ENCODE results near the gene DYNLL1.
"Not testable (repeated sequence)": the region's sequence is repeated elsewhere in the genome, so short reads cannot be mapped to it uniquely, and the experiment has no call there.

Gene DYNLL1

DNA sequence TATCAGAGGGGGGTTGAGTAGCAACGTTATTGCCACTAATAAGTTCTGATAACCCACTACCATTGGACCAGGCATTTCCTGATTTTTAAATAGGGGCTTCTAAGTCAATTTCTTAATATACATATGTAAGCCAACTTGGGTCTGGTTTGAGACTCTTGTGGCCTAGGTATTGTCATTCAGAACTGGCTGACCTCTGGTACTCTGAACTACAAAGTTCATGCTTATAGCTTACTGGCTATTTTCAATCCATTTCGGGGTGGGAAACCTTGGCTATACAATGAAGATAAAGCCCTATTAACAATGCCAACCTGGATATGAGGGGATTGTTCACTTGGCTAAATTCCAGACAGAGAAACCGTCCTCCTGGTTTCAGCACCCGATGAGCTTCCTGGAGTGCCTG is 8.7 kb downstream of the DYNLL1 start:
- no peak for DNase-seq

DNA sequence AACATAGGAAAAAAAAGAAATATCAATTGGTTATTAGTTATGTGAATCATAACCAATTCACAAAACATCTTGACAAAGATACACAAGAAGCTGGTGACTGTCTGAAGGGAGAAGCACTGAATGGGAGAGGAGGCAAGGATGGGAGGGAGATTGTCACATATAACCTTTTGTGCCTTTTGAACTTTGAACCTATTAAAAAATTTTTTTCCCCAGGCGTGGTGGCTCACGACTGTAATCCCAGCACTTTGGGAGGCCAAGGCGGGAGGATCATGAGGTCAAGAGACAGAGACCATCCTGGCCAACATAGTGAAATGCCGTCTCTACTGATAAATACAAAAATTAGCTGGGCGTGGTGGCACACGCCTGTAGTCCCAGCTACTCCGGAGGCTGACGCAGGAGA is 12.6 kb downstream of the DYNLL1 start:
- DNase-seq, result no peak

DNA sequence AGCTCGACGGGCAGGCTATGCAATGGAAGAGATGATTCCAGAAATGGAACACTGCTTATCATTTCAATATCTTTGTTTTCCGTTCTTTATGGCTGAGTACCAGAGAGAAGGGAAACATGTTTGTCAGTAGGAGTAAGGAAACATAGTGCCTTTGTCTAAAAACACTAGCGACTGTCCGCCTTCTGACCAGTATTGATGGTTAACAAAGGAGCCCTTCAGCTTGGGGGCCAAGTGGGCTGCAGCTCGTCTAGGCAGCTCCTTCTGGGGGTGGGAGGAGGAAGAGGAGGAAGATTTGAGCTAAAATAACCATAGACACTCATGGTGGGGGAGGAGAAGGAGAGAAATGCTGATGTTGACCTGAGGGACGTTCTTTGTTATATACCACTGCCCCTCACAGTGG is 18.1 kb downstream of the DYNLL1 start:
- DNase-seq, result peak in 33 of 51 donors; percentile 10 to 75 (median 26)

DNA sequence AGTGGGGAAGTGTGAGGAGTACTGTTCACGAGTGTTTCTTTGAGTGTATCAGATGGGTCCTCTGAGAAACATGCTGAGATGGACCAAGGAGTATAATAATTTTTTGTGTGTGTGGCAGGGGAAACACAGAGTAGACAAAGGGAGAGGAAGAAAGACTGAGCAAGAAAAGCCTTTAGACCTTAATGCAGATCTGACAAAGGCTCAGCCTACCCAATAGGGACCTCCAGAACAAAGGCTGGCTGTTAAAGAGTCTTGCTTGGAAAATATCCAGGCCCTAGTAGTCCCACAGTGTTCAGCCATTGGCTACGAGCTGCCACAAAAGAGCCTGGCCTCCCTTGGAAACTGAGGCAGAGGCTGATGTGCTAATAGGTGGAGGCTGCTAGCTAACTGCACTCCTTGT is 19.6 kb downstream of the DYNLL1 start:
- DNase-seq, result peak in 13 of 51 donors; percentile 7 to 48 (median 21)

DNA sequence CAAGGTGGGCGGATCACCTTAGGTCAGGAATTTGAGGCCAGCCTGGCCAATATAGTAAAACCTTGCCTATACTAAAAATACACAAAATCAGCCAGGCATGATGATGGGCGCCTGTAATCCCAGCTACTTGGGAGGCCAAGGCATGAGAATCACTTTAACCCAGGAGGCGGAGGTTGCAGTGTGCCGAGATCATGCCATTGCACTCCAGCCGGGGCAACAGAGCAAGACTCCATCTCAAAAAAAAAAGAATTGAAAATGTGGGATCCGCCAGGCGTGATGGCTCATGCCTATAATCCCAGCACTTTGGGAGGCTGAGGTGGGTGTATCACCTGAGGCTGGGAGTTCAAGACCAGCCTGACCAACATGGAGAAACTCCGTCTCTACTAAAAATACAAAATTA is 23.4 kb downstream of the DYNLL1 start:
- DNase-seq, result not testable (repeated sequence)

DNA sequence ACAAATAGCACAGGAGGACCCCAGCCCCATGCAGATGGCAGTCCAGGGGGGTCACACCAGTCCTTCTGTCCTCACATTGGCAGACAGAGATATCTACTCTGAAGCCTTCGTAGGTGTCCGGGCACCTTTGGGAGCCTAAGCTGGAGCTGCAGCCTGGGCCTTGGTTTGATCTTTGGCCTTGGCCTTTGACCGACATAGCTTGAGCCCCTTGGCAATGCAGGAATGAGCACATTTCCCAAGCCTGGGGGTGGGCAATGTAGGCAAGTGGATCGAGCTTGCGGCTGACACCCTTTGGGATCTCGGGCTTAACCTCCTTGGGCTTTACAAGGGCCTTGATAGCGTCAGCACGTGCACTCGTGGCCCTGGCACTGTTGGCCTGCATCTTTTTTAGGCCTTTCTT is 26.7 kb downstream of the DYNLL1 start:
- no peak for DNase-seq

DNA sequence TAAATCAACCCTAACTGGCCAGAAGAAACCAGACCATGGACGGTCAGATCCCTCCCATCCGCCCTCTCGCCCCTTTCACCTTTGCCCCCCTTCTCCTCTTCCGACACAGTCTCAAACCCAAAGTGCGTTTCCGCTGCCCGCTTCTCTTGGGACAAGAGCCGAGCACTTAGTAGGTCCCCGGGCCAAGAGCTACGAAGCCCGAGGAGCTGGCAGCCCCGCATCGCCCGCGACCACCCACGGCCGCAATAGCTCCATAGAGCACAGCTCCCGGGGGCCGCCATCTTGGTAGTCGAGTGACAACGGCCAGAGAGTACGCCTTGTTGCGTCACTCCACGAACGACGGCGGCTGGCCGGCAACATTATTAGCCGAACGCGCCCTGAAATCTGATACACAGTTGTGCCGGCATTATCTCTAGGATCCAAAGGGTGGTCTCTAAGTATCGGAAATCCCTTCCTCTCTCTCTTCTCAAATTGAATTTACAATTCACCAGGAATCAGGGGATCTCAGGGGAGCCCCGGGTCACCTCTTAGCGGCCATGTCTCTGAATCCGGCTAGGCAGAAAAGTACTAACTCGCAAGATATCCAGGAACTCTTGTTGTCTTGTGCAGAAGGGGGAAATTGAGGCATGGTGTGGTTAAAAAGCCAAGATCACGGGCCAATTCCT is 33.1 kb downstream of the DYNLL1 start, which contains the start of gene COQ5:
TSS of gene COQ5 (minus strand) at position 298 of the 665 bp plus-strand sequence. CDS start at position 281, 17 bp downstream.
- DNase-seq, result peak; percentile 56 to 96 (median 84)

DNA sequence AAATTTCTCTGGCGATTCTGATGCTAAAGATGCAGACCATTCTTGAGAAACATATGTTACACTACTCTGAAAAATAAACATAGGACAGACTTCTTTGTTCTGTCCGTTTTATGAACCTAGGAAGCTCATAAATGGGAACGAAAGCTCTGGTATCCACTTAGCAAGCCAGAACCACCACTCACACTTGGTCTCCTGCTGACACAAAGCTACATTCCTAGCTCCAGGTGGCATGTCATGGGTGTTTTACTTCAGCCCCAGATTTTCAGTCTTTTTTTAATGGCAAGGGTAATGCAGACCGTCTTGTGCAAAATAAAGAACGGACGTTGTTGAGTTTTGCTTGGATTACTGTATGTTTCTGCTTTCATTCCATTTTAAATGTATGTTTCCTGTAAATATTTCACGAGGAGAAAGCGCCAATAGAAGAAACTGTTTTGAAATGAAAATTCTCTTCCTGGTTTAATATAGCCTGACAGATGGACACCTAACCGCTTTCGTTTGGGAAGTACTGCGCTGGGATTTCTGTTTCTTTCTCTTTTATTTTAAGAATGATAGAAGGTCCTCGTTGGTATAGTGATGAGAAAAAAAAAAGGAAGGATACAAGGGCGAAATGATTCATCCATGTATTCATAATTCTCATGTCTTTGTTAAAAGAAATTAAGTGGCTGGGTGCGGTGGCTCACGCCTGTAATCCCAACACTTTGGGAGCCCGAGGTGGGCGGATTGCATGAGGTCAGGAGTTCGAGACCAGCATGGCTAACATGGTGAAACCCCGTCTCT is 33.9 kb downstream of the DYNLL1 start:
- peak in 3 of 51 donors; percentile 2 to 77 (median 4) for DNase-seq

DNA sequence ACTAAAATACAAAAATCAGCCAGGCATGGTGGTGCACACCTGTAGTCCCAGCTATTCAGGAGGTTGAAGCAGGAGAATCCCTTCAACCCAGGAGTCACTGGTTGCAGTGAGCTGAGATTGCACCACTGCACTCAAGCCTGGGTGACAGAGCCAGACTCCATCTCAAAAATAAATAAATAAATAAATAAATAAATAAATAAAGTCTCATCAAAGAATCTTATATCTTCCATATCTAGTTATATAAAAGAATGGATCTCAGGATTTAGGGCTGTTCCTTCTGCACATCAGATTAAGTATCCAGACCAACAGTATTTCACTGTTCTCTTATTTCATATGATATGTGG is 34.5 kb downstream of the DYNLL1 start:
- DNase-seq, result not testable (repeated sequence)

DNA sequence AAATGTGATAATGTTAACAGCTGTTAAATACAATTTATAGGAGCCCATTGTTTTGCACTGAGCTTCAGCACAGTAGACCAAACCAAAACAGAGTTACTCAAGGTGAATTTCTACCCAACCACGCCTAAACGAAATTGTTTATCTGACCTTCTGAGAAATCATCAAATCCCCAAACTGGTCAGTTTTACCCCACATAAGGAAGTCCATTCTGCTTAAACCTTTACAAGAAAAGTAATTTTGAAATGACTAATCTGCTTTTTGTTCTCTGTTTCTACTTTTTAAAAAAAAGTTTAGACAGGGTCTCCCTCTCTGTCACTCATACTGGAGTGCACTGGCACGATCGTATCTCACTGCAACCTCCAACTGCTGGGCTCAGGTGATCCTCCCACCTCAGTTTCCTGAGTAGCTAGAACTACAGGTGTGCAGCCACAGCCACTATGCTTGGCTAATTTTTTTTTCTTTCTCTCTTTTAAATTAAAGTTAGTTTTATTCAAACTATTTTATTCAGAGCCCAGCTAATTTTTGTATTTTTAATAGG is 36.9 kb downstream of the DYNLL1 start:
- DNase-seq, result no peak

DNA sequence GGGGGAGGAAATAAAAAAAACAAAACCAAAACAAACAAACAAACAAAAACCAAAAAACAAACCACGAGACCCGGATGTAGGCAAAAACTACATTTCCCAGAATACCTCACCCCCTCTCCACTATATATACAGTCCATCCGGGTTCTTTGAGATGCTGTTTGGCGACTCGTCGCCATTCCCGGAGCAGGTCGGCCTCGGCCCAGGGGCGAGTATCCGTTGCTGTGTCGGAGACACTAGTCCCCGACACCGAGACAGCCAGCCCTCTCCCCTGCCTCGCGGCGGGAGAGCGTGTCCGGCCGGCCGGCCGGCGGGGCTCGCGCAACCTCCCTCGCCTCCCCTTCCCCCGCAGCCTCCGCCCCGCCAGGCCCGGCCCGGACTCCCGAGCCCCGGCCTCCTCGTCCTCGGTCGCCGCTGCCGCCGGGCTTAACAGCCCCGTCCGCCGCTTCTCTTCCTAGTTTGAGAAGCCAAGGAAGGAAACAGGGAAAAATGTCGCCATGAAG is 38.3 kb downstream of the DYNLL1 start, which contains the start of gene RNF10:
TSS of gene RNF10 (plus strand) at position 154 of the 500 bp plus-strand sequence. CDS start 456 bp downstream, outside the sequence.
- peak in 50 of 51 donors; percentile 20 to 89 (median 67) for DNase-seq

DNA sequence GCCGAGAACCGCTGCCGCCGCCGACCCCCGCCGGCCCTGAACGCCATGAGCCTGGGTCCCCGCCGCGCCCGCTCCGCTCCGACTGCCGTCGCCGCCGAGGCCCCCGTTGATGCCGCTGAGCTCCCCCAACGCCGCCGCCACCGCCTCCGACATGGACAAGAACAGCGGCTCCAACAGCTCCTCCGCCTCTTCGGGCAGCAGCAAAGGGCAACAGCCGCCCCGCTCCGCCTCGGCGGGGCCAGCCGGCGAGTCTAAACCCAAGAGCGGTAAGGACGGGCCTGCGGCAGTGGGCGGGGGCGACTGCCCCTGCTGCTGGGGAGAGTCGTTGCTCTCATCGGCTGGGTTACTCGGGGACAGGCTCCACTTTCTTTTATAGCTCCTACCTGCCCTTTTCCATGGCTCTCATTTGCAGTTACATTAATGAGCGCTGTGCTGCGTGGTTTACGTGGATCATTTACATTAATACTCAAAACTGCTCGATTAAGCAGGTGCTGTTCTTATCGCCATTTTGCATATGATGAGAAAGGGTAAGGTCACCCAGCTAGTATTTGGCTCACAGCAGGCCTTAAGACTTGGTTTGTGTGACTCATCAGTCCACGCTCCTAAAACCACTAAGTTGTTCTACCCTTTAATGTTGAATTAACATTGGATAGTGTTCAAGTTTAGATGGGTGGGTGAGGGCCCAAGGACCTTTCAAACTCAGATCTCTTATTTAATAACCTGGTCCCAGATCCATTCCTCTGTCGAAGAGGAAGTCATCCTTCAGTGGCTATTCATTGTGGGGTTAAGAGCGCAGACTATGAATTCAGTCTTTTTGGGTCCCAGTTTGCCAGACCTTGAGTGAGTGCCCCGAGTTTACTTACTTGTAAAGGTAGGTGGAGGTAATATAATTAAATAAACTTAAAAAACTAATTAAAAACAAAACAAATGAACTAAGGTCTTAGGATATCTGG is 39.1 kb downstream of the DYNLL1 start:
- peak in 18 of 51 donors; percentile 22 to 47 (median 39) for DNase-seq

DNA sequence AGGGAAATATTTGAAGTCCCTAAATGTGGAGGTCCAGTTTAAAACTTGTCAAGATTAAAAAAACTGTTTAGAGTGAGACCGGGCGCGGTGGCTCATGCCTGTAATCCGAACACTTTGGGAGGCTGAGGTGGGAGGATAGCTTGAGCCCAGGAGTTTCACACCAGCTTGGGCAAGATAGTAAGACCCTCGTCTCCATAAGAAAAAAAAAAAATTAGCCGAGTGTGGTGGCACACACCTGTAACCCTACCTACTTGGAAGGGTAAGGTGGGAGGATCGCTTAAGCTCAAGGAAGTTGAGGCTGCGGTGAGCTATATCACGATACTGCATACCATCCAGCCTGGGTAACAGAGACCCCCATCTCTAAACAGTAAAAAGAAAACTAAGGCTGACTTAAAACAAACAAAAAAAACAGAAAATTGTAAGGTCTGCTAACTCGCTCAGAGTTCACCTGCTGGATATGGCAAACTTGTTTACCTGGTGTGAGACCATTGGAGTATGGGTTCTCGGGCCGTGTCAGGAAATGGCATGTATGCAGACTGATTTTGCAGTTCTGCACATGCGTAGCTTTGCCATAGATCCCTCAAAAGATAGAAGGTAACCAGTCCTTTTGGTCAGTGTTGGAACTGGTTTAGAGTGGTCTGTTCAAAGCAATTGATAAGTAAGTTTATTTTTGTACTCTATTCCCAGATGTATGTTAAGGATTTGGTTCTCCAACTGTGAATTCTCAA is 40.3 kb downstream of the DYNLL1 start:
- no peak for DNase-seq

DNA sequence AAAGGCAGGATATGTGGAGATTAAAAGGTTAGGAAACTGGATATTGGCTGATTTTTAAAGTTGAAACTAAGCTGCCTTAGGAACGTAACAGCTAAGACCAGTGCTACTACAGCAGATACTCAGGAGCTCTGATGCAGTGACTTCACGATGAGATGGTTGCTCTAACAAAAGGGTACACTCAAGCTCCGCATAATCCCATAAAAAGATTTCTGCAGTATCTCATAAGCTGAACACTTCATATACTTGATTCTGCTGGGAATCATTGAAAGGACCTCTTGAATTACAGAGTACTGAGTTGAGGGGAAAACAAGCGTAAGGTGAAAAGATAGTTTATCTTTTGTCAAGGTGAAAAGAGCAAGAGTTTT is 41.9 kb downstream of the DYNLL1 start:
- DNase-seq, result no peak

DNA sequence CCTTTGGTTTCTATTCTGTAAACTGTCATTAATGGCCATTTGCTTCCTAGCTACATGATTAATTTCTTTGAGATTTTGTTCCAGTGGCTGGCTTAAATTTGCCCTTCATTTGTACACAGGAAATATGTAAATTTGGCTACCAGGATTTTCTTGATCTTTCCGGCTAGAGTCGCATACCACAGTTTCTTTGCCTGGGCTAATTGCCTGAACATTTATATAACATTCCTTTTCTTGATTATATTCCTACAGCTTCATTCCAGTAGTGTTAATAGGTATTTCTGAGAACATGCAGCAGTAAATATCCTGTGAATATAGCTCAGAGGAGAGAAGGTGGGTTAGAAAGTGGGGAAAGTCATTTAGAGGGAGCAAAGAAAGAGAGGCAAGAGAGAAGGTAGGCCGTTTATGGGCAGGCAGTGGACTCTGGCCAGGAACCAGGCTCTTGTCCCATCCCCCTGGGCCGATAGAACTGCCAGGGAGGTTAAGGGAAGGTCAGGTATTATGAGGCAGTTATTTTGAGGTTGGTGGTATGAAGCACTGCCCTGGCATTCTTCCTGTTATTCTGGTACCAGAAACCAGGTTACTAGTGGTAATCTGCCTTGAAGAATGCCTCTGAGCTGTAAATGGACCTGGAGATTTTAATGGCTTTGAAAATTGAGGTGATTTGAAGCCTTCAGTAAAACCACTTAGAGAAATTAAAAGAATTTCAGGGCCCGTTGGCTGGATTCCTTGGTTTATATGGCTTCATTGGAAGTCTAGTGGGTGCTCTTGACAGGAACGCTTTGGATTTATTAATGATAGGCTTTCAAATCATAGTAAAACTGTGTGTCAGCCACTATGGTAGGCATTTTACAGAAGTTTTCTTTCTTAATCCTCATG is 42.6 kb downstream of the DYNLL1 start:
- DNase-seq, result peak in 8 of 51 donors; percentile 0 to 22 (median 12)

DNA sequence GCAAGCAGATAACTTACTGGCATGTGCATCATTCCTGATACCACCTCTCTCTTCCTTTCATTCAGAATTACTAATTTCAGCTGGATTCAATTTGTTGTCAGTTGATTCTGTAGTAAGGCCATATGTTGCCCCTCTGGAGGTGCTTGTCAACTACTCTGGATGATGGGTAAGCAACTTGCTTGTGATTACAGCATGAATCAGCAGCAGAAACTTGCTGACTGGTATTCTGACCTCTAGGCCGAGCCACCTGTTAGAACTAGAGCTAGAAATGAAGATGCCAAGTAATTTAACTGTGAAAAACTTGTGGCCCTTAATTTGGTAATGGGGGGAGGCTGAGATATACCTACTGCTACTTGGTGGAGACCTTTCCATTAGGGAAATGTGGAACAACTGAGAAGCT is 43.4 kb downstream of the DYNLL1 start:
- DNase-seq, result no peak

DNA sequence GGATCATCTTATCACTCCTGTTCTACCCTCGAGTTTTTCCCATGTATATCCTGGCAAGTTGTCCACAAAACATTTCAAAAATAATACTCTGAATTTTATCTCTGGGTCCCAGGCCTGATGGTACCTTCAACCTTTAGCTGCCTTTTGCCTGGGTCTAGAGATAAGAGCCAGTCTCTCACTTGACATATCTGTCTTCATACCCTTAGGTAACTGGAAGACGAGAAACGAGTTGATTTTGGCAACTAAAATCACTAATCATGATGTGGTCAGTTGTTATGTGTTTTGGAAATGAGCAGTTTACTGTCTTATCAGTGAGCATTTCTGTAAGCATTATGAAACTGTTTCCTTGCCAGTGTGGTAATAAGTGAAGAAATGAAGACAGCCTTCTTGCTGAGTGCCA is 44.5 kb downstream of the DYNLL1 start:
- DNase-seq, result no peak

DNA sequence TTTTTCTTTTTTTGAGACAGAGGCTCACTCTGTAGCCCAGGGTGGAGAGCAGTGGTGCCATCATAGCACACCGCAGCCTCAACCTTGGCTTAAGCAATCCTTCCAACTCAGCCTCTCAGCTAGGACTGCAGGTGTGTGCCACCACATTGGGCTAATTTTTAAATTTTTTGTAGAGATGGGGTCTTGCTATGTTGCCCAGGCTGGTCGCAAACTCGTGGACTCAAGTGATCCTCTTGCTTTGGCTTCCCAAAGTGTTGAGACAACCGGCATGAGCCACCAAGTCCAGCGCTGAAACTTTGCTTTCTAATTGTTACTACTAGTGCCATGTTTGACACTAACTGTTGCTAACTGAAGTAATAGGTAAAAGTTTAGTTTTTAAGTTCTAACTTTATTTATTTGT is 46.3 kb downstream of the DYNLL1 start:
- no peak for DNase-seq

DNA sequence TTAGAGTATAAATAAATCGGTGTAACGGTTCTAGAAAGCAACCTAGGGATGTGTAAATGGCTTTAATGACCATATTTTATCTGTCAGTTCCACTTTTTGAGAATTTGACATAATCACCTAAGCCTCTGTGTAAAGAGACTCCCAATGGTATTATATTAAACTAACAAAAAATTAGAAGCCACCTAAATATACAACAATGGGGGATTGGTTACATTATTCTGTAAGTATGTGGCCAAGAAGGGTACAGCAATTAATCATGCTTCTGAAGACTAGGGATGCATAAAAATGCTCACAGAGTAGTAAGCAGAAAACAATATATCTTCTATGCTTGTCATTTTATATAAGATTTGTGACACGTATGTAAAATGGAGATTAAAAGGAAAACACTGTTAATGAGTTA is 48.8 kb downstream of the DYNLL1 start:
- DNase-seq, result no peak

DNA sequence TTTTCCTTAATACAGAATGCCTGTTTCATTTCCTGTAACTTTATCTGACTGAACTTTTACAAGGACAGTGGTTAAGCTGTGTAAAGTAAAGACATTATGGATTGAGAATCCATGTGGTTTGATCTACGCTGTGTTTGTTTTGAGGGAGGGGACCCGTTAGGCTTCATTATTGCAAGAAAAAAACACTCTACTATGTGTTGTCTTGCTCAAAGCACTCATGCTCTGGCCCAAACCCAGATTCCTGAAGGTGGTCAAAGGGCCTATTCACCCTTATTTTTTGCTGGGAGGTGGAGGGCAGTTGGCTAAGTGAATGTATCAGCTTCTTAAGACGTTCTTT is 50.1 kb downstream of the DYNLL1 start:
- DNase-seq, result no peak

All from hypothalamus (tissue), 51 donors.